Chondrocyte (in vitro differentiated cells): ENCODE measurements around the gene CEP97. TPM values are rescaled to one million over a fixed set of nuclear protein-coding genes. Genes with fewer than 3 reads are reported as not detected.

Source experiments
- DNase-seq: peaks from one replicate; pipeline ENCODE4 v3.0.0; 2021; ENCODE audit warnings: mixed read lengths, low spot score
- H3K27ac Mint-ChIP-seq: one replicate; pipeline ENCODE4 v1.8.0; 2021; ENCODE audit warnings: mild to moderate bottlenecking, moderate library complexity, mixed read lengths; ENCODE audit not compliant: unreplicated experiment
- H3K27me3 Mint-ChIP-seq: 2 replicates; pipeline ENCODE4 v1.8.0; 2021; ENCODE audit warnings: low read depth, mixed read lengths
- H3K36me3 Mint-ChIP-seq: 2 replicates; pipeline ENCODE4 v1.8.0; 2021; ENCODE audit warnings: low read depth, mixed read lengths
- H3K4me1 Mint-ChIP-seq: 2 replicates; pipeline ENCODE4 v1.8.0; 2021; ENCODE audit warnings: low read depth, mild to moderate bottlenecking, mixed read lengths
- H3K4me3 Mint-ChIP-seq: one replicate; pipeline ENCODE4 v1.8.0; 2021; ENCODE audit warnings: mild to moderate bottlenecking, moderate library complexity, mixed read lengths; ENCODE audit not compliant: unreplicated experiment
- H3K9me3 Mint-ChIP-seq: 2 replicates; pipeline ENCODE4 v1.8.0; 2021; ENCODE audit warnings: low read depth, mixed read lengths
- total RNA-seq: library from RNA; stranded (reverse); gene quantifications from 3 replicates; pipeline ENCODE4 v1.2.1, GENCODE V29; 2021
- TF ChIP-seq, protein P1 (sequence below): fragments of 200-600 bp; sonication (generic); IDR thresholded peaks from 2 replicates; pipeline ENCODE4 v1.5.0; 2021; ENCODE audit warnings: antibody characterized with exemption, mild to moderate bottlenecking, moderate library complexity

The CEP97 gene
- total RNA-seq, 1 donor from 2014 or later = 11.8 TPM

DNA sequence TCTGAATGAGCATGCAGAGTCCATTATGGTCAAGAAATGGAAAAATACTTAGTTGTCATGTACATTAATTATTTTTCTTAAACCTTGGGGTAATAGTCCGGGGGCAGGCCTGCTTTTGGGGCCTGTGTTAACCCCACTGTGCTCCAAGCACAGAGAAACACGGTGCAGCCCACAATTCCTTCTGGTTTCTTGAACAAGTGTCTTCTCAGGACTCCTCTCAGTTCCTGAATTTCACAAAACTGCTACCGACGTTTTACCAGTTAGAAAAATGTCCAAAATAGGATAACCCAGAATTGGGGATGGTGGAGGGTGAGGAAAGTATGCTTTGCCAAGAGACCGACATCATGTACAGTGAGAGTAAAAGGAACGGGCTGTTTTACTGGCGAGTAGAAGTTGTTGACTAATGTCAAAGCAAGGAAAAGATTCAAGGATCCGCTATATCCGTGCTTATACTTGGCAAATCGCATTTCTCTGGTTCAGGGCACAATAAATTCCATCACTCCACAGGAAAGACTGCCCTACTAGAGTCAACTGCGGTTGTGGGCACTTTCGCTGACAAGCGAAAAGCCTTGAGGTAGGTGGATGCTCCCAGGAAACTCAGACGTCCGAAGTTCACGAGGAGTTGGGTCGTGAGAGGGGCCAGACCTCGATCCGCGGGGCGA, 54.1 kb downstream of the CEP97 start:
- Mint-ChIP-seq H3K4me1 (peaks cover 30% of the 10 kb centered on the region), H3K9me3 (no peaks in the 10 kb centered on the region), H3K27me3 (no peaks in the 10 kb centered on the region), H3K4me3 (peak overlapping the region; percentile 94), H3K36me3 (peaks cover 5% of the 10 kb centered on the region), H3K27ac (peak overlapping the region; percentile 94)
- DNase-seq = no peak
- TF ChIP-seq, protein P1, sequence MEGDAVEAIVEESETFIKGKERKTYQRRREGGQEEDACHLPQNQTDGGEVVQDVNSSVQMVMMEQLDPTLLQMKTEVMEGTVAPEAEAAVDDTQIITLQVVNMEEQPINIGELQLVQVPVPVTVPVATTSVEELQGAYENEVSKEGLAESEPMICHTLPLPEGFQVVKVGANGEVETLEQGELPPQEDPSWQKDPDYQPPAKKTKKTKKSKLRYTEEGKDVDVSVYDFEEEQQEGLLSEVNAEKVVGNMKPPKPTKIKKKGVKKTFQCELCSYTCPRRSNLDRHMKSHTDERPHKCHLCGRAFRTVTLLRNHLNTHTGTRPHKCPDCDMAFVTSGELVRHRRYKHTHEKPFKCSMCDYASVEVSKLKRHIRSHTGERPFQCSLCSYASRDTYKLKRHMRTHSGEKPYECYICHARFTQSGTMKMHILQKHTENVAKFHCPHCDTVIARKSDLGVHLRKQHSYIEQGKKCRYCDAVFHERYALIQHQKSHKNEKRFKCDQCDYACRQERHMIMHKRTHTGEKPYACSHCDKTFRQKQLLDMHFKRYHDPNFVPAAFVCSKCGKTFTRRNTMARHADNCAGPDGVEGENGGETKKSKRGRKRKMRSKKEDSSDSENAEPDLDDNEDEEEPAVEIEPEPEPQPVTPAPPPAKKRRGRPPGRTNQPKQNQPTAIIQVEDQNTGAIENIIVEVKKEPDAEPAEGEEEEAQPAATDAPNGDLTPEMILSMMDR = no peak

DNA sequence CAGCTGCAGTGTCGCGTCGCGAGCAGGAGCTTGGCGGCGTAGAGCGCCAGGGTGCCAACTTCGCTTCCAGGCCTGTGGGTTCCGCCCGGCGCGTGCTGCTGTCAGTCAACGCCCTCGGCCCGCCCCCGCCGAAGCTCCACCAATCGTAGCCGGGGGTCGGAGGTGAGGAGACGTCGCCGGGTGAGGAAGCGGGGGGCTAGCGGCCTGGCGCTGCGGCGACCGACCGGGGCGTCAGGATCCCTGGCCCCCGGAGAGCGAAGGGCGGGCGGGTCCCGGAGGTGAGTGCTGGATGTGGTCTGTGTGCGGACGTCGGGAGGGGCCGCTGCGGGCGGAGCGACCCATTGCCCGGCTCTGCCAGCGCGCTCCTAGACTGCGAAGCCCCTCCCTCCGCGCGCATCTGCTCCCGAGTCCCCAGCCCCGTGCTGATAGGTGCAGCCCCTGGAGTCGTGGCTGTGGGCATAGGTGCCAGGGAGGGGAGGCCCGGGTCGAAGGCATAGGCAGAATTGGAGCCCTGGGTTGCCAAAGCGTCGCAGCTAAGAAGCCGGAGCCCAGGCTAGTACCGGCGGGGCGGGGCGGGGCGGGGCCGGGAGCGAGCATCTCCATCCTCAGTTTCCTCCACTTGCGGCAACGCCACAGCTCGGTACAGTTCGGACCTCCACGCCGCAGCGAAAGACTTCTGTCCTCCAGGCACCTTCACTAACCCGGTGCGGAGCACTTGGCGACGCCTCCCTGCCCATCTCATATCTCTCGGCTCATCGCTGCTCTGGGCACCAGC, 54.8 kb downstream of the CEP97 start, which contains the start of gene NXPE3:
NXPE3 (plus strand) TSS at position 165 of the 775 bp plus-strand sequence. CDS start 6,386 bp downstream, outside the sequence.
- peak within 1 kb of the TSS; percentile 94 for H3K4me3 Mint-ChIP-seq
- peak; percentile 96 for DNase-seq
- H3K27ac Mint-ChIP-seq = peak within 1 kb of the TSS; percentile 94
- H3K27me3 Mint-ChIP-seq = no peaks in the 10 kb centered on the region
- H3K9me3 Mint-ChIP-seq = no peaks in the 10 kb centered on the region
- H3K4me1 Mint-ChIP-seq = peaks cover 30% of the 10 kb centered on the region
- TF ChIP-seq, protein P1 = no peak
- peaks cover 13% of the 10 kb centered on the region for H3K36me3 Mint-ChIP-seq

DNA sequence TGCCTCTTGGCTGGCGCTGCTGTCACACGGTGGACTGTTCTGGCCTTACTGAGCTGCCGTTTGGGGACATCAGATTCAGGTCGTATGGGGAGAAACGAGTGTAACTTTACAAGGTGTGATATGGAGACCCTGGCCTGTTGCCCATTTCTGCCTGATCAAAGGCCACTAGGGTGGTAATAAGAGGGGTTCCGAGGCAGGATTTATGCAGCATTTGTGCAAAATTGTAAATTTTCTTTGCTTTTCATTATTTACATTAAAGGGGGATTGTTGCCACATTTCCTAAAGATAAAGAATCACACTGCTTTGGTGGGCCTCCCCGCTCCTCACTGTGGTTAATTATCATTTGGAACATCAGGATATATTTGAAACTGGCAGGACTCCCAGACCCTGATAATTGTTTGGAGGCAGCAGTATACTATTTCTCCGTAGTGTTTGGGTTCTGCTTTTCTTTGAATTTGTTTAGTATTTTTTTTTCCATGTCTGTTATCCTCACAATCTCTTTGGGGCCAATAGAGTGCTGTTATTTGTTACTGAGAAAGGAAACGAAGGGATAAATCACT, 55.5 kb downstream of the CEP97 start:
- peaks cover 18% of the 10 kb centered on the region for H3K36me3 Mint-ChIP-seq
- DNase-seq = no peak
- H3K4me1 Mint-ChIP-seq = peaks cover 30% of the 10 kb centered on the region
- H3K27ac Mint-ChIP-seq = peak overlapping the region; percentile 94
- H3K9me3 Mint-ChIP-seq = no peaks in the 10 kb centered on the region
- peak overlapping the region; percentile 94 for H3K4me3 Mint-ChIP-seq
- TF ChIP-seq, protein P1 = no peak
- H3K27me3 Mint-ChIP-seq = no peaks in the 10 kb centered on the region

DNA sequence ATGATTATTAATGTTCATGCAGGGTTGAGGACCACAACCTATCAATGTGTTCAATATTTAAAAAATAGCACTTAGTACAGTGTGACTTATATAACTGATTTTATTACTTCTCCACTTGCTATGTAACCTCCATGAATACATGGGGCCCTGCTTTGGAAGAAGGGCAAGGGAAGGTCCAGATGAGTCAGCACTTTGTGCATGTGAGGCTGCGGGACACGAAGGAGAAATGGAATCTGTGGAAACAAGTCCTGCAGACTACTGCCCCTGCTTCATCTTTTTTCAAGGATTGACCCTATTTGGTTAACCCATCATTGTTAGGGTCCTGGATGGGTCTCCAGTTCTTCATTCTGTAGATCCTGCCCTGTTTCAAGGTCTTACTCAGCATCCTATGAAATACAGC, 56.2 kb downstream of the CEP97 start:
- no peak for DNase-seq
- H3K27me3 Mint-ChIP-seq = no peaks in the 10 kb centered on the region
- H3K4me1 Mint-ChIP-seq = peaks cover 30% of the 10 kb centered on the region

DNA sequence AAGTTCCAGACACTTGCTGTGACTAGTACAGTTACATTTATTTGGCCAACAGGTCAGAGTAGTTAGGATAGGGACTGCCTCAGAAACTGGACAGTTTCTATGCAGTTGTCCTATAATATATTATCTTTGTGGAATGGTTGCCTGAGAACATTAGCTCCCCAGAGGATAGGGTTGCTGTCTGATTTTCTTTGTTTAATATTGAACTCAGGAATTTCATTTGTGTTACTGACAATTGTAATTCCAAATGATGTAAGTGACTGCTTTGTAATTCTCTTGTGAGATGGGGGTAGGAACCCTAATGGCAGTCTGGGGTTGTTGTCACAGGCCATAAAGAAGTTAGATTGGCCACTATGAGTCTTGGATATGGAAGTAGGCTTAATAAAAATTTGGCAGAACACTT, 56.8 kb downstream of the CEP97 start:
- no peak for DNase-seq
- H3K27ac Mint-ChIP-seq = peak overlapping the region; percentile 94

More for the DNA sequence above, 56.2 kb downstream of the CEP97 start:
- H3K27ac Mint-ChIP-seq = peak overlapping the region; percentile 94
- H3K9me3 Mint-ChIP-seq = no peaks in the 10 kb centered on the region
- H3K36me3 Mint-ChIP-seq = peaks cover 24% of the 10 kb centered on the region
- H3K4me3 Mint-ChIP-seq = peak overlapping the region; percentile 94
- TF ChIP-seq, protein P1 = no peak

More for the DNA sequence above, 56.8 kb downstream of the CEP97 start:
- Mint-ChIP-seq H3K9me3 (no peaks in the 10 kb centered on the region), H3K27me3 (no peaks in the 10 kb centered on the region), H3K36me3 (peaks cover 26% of the 10 kb centered on the region), H3K4me3 (peak overlapping the region; percentile 94), H3K4me1 (peaks cover 30% of the 10 kb centered on the region)
- TF ChIP-seq, protein P1 = no peak
